ENCODE measurements around the gene FAM170B.

GRCh38 chr10:49162761-49163310 lies 29.0 kb upstream of the FAM170B start:
- no peak for TF ChIP-seq CTCF (conservative IDR thresholded peaks at IDR 0.05; ENCODE audit: low read depth, low read length)
- TF ChIP-seq EZH2 (IDR thresholded peaks at IDR 0.05; ENCODE audit: low read length, unreplicated experiment): no peak

Data from PC-3 (cell line).